Epidermal melanocyte (primary cell): Measurements from ENCODE around the gene CDRT15L2.
"Not testable (repeated sequence)": the region's sequence is repeated elsewhere in the genome, so short reads cannot be mapped to it uniquely, and the experiment has no call there.

Experiments used
- DNase-seq: peaks from one replicate; pipeline ENCODE4 v3.0.0; 2011; ENCODE audit warnings: low spot score; ENCODE audit not compliant: insufficient read length

The CDRT15L2 gene

DNA sequence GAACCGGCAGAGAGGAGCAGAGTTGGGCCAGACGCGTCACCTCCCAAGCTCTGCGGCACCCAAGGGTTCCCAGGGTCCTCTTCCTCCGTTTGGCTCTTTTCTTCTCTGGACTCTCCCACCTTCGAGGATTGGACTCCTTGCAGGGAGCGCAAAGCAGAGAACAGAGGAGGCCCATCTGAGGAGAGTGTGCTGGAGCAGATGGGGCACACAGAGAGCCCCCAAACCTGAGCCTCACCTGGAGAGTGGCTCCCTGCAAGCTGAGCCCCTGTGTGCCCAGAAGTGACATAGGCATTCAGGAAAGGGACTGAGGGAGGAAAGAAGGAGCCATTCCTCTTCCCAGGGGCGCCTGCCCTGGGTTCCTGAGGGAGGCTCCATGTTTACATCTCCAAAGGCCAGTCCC lies 6.3 kb upstream of the CDRT15L2 start:
- not testable (repeated sequence) for DNase-seq

DNA sequence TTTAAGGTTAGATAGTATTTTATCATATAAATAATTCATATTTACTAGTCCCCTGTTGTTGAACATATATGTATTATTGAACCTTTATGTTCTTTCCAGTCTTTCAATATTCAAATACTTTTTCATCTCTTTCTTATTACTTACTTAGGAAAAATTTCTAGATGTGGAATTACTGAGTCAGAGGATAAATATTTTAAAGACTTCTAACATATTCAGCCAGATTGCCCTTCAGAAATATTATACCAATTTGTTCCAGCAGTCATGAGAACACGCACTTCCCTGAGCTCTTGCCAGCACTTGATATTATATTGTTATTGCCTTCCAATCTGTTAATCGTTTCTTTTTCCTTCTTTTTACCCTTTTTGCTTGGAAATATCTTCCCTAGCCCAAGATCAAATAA lies 4.5 kb upstream of the CDRT15L2 start:
- peak; percentile 15 for DNase-seq

DNA sequence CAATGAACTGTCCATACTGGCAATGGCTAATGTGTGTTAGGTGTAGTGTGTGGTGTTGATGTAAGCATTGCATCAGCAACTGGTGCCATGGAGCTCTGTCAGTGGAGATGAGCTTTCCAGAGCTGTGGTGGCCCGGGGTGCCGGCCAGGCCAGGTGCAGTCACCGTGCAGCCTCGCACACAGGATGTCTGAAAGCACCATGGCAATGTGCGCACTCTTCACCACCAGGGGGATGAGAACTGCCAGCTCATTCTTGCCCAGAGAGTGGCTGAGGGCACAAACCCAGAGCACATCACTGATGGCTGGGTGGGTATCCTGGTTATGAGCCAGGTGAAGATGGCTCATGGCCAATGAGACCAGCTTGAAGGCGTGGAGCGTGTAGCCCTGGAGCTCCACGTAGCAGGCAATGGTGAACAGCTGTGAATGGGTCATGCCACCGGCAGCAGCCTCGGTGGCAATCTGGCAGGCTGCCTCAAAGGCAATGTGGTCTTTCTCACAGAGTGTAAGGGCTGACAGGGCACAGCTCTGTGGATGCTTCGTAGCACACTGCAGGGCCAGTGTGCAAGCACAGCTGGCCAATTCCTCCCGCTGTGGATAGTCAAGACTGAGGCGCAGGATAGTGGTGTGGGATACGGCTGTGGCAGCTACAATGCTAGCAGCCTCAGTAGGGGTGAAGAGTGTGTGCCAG lies 4.5 kb downstream of the CDRT15L2 start:
- not testable (repeated sequence) for DNase-seq

DNA sequence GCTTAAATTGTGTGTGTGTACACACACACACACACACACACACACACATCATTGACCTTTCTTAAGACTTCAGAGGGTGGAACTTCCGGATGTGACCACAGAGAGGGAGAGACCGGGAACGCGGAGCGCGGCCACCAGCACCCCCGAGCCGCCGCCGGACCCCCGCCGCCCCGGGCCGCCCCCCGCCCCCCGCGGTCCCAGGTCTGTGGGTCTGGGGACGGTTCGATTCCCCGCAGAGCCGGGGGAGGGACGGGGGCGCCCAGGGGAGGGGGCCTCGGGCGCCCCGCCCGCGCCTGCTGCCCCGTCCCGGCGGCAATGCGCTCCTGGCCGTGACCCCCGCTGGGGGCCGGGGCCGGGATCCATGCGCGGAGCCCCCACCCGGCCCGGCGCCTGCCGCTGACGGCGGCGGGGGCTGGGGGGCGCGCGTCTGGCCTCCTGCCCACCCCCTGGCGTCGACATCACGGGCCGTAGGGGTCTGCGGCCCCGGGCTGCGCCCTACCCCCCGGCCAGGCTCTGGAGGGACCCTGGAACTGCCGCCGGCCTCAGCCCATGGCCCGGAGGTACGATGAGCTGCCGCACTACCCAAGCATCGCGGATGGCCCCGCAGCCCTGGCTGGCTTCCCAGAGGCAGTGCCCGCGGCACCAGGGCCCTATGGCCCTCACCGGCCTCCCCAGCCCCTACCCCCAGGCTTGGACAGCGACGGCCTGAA lies 9.4 kb downstream of the CDRT15L2 start:
- peak; percentile 41 for DNase-seq

DNA sequence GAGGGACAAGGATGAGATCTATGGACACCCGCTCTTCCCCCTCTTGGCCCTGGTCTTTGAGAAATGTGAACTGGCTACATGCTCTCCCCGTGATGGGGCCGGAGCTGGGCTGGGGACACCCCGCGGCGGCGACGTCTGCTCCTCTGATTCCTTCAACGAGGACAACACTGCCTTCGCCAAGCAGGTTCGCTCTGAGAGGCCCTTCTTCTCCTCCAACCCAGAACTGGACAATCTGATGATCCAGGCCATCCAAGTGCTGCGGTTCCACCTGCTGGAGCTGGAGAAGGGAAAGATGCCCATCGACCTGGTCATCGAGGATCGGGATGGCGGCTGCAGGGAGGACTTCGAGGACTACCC lies 9.9 kb downstream of the CDRT15L2 start:
- not testable (repeated sequence) for DNase-seq

DNA sequence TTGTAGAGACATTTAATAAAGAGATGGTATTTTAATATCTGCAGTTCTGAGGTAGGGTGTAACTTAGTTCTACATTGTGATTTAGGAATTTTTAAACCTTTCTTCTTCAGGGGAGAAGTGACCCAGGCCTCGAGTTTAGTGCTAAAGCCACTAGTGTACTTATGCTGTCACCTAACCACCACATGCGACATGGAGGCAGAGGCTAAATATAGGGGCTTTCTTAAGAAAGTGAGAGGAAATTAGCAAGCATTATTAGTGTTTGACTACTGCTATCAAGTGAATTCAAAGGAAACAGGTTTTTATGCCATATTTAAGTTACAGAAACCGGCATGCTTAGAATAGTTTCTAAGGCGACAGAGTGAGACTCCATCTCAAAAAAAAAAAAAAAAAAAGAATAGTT lies 11.5 kb downstream of the CDRT15L2 start:
- DNase-seq: not testable (repeated sequence)

DNA sequence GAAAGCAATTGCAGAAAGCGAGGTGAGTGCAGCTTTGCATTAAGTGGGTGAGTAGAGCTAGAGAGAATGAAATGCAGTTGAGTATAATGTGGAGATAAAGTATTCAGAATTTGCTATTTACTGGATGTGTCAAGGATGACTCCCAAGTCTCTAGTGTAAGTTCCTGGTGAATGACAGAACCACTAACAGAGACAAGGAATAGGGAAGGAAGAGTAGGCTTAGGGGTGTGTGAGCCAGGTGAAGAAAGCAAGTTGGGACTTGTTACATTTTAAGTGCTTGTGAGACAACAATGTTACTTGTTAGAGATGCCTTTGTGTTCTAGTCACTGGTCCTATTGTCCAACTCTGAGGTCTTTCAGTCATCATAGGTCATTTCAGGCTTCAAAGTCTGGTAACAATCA lies 26.0 kb downstream of the CDRT15L2 start:
- DNase-seq: not testable (repeated sequence)

DNA sequence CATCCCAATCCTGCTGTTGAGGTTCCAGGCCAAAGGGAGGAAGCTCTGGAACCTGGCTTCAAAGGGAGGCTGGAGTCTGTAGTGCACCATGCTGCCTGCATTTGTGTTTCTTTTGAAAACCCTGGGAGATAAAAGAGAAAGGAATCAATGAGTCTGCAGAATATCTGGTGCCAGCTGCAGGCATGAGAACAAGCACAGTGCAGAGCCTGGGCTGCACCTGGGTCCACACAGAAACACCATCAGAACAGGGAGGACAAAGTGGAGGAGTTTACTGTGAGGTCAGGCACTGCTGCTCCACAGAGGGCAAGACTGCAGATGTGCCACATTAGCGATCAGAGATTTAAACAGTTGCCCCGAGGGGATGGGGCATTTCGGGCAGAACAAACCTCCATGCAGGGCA lies 30.0 kb downstream of the CDRT15L2 start:
- not testable (repeated sequence) for DNase-seq

DNA sequence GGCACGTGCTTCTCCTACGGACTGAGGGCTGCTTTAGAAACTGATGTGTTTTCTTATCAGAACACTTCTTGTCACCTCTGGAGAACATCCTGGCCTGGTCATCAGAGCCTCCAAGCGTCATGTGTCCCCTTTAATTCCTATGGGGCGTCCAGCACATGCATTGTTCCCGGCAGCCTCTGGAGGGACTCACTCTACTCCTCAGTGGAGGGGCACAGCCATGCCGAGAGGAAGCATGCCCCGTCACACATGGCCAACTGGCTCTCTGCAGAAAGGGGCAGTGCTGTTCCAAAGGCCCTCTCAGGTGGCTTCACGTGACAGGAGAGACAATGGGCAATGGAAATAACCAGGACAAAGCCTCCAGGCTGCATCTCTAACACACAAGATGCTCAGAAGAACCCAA lies 31.8 kb downstream of the CDRT15L2 start:
- DNase-seq: no peak

DNA sequence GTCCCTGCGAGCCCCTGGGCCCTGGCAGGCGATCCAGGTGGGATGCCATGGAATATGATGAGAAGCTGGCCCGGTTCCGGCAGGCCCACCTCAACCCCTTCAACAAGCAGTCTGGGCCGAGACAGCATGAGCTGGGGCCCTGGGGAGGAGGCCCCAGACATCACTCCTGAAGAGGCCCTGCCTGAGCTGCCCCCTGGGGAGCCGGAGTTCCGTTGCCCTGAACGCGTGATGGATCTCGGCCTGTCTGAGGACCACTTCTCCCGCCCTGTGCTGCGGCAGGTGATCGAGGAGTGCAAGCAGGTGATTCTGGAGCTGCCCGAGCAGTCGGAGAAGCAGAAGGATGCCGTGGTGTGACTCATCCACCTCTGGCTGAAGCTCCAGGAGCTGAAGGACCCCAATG lies 33.1 kb downstream of the CDRT15L2 start:
- no peak for DNase-seq

DNA sequence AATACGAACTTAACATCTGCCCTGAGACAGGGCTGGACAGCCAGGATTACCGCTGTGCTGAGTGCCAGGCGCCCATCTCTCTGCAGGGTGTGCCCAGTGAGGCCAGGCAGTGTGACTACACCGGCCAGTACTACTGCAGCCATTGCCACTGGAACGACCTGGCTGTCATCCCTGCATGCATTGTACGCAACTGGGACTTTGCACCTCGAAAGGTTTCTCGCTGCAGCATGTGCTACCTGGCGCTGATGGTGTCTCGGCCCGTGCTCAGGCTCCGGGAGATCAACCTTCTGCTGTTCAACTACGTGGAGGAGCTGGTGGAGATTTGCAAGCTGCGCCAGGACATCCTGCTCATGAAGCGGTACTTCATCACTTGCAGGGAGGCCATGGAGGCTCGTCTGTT lies 33.7 kb downstream of the CDRT15L2 start:
- DNase-seq: no peak

DNA sequence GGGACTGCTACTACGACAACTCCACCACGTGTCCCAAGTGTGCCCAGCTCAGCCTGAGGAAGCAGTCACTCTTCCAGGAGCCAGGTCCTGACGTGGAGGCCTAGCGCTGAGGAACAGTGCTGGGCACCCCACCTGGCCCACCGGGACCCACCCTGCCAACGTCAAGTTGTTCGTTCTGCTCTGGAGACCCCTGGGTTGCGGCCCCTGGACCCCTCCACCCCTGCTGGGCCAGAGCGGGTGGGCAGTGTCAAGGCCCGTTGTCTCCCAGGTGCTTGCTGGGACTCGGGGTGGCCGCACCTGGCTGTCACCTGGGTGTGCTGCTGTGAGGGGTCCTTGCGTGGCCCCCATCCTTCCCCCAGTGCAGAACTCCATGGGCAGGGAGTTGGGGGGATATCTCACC lies 34.4 kb downstream of the CDRT15L2 start:
- DNase-seq: no peak

DNA sequence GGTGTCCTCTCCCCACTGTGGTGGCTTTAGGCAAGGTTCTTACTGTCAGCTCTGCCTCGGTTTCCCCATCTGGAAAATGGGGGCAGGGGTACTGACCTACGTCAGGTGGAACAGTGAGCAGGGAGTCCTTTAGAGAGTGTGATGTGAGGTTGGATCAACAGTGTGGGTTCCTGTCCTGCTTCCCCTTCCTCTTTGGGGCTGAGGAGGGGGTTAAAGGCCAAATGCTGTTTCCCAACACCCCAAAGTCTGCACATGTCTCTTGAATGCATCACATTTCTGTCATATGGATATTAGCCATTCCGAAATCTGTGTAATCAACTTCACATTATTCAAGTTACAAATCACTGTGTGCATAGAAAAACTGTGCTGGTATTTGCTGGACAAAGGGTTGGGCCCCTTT lies 35.9 kb downstream of the CDRT15L2 start:
- DNase-seq: not testable (repeated sequence)
